Adrenal gland (tissue), 12 donors: ENCODE measurements around the gene TAF13. TPM values are rescaled to one million over a fixed set of nuclear protein-coding genes. Genes with fewer than 3 reads are reported as not detected.
A peak's percentile ranks its signal among the peaks of the same experiment; 100 is the strongest.

Experiments
- DNase-seq, 7 donors: peaks; one replicate each; pipeline ENCODE4 v3.0.0-alpha.2; 2019 to 2020
- H3K27ac ChIP-seq, 5 donors: fragments of 200-600 bp; sonication (generic) in 4 of 5; 1 replicate in 3 of 5; 2 replicates in 2 of 5; pipeline versions ENCODE4 v1.5.1 to v1.8.0; 2016 to 2020; ENCODE audit warnings: mild to moderate bottlenecking in 1 of 5
- H3K27me3 ChIP-seq: fragments of 200-600 bp; 2 replicates; pipeline ENCODE4 v1.8.0; 2021
- H3K36me3 ChIP-seq, 2 donors: fragments of 200-600 bp; replicated peaks in 1 of 2; 1 replicate in 1 of 2; 2 replicates in 1 of 2; pipeline versions ENCODE4 v1.5.1 to v1.8.0; 2018 to 2022
- H3K4me1 ChIP-seq, 2 donors: fragments of 200-600 bp; replicated peaks in 1 of 2; 1 replicate in 1 of 2; 2 replicates in 1 of 2; pipeline versions ENCODE4 v1.5.1 to v1.8.0; 2018 to 2021
- H3K4me3 ChIP-seq, 4 donors: fragments of 200-600 bp; sonication (generic) in 3 of 4; one replicate each; pipeline ENCODE4 v1.5.1; 2016 to 2018
- H3K9me3 ChIP-seq, 3 donors: fragments of 200-600 bp; sonication (generic) in 1 of 3; replicated peaks in 1 of 3; 1 replicate in 2 of 3; 2 replicates in 1 of 3; pipeline versions ENCODE4 v1.5.1 to v1.8.0; 2016 to 2021
- POLR2A ChIP-seq, 2 donors: fragments of 450-650 bp; IDR thresholded peaks; one replicate each; pipeline ENCODE4 v1.6.1; 2017; ENCODE audit warnings: antibody characterized with exemption in 2 of 2, mild to moderate bottlenecking in 2 of 2, moderate library complexity in 1 of 2
- WGBS, 4 donors: extraction: QIAGEN DNeasy Blood & Tissue Kit in 2 of 4; methylation state at CpG; one replicate each; pipeline versions ENCODE4 v1.1.5 to v1.1.7; 2013 to 2017; 5-methylcytosine and 5-hydroxymethylcytosine counted together
- intact Hi-C, 2 donors: fragments of 100-400 bp; cut with DNase I; formaldehyde crosslinking; loops; one replicate each; pipeline versions ENCODE4 v1.14.1 to v1.15.0; 2022 to 2023
- polyA plus RNA-seq, 3 donors: library from polyadenylated mRNA; stranded (reverse); fragments of 200-250 nt in 2 of 3; fragments of 350-450 nt in 1 of 3; fragmentation: Illumina TruSeq in 1 of 3; extraction: RNeasy Lipid Tissue Mini Kit (QIAGEN cat#74804) in 1 of 3; gene quantifications; one replicate each; pipeline ENCODE4 v1.2.3, GENCODE V29; 2013 to 2014
- total RNA-seq, 9 donors: library from RNA; depleted of rRNA in 4 of 9; stranded (reverse); fragments of >200 nt in 4 of 9; fragments of 120-200 nt in 1 of 9; fragmentation: NEBNext Ultra II Directional in 1 of 9; extraction: Animal tissue kit (Norgen Biotek cat#: 25700) in 1 of 9; gene quantifications; one replicate each; pipeline versions ENCODE4 v1.1.0 to v1.2.4, GENCODE V29; 2013 to 2023
- TF ChIP-seq, protein P1 (sequence below), 6 experiments: fragments of 450-650 bp in 4 of 6; fragments of 200-600 bp in 2 of 6; sonication (generic) in 1 of 6; IDR thresholded peaks; 1 replicate in 5 of 6; 2 replicates in 1 of 6; pipeline versions ENCODE4 v1.5.1 to v1.8.0; 2016 to 2021; ENCODE audit warnings: antibody characterized with exemption in 6 of 6, mild to moderate bottlenecking in 2 of 6, moderate library complexity in 1 of 6
- donor health status: healthy with polysubstance abuse.
- donor health status: Bipolar disorder and iron deficiency.
- donor health status: DM: yes; HTN: yes; CAD: no.
- donor health status: DM: no; HTN: no; CAD: no.
- donor health status: DM: no; HTN: no; CAD: no.
- donor health status: DM: yes; HTN: yes; CAD: no.

TAF13 gene
- total and polyA plus RNA-seq, 12 donors: 11.7 to 96.5 (median 31.1) TPM

DNA sequence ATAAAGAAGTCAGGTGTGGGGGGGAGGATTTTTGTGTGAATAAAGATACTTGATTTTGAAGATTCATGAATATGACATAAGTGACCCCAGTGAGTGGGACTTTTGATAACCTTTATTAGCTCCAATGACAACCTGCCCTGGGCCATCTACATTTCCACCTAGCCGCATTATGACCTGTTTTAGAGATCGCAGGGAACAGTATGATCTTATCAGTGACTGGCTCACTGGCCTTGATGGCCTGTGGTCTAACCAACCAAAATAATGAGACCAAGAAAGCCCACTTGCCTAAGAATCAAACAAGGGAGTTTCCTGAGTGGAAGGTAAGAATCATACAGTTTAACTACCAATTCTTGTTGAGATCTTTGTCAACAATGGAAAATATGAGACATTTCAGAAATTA is 39.9 kb upstream of the TAF13 start:
- intact Hi-C loops: no loop called here
- H3K27ac ChIP-seq: no peak overlapping the region
- peaks cover 22% of the 10 kb centered on the region for H3K27me3 ChIP-seq
- peaks cover 0 to 20% of the 10 kb centered on the region in 2 donors for H3K4me1 ChIP-seq
- no peaks in the 10 kb centered on the region for H3K36me3 ChIP-seq
- DNase-seq: no peak
- TF ChIP-seq, protein P1, sequence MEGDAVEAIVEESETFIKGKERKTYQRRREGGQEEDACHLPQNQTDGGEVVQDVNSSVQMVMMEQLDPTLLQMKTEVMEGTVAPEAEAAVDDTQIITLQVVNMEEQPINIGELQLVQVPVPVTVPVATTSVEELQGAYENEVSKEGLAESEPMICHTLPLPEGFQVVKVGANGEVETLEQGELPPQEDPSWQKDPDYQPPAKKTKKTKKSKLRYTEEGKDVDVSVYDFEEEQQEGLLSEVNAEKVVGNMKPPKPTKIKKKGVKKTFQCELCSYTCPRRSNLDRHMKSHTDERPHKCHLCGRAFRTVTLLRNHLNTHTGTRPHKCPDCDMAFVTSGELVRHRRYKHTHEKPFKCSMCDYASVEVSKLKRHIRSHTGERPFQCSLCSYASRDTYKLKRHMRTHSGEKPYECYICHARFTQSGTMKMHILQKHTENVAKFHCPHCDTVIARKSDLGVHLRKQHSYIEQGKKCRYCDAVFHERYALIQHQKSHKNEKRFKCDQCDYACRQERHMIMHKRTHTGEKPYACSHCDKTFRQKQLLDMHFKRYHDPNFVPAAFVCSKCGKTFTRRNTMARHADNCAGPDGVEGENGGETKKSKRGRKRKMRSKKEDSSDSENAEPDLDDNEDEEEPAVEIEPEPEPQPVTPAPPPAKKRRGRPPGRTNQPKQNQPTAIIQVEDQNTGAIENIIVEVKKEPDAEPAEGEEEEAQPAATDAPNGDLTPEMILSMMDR (IDR thresholded peaks at IDR 0.05): no peak
- no peak for TF ChIP-seq POLR2A (IDR thresholded peaks at IDR 0.05)
- no peaks in the 10 kb centered on the region for H3K9me3 ChIP-seq
- no peak overlapping the region for H3K4me3 ChIP-seq
- 76 to 90% (median 83%) methylated on average over 2 of the region's 2 CpGs for WGBS, 4 donors

DNA sequence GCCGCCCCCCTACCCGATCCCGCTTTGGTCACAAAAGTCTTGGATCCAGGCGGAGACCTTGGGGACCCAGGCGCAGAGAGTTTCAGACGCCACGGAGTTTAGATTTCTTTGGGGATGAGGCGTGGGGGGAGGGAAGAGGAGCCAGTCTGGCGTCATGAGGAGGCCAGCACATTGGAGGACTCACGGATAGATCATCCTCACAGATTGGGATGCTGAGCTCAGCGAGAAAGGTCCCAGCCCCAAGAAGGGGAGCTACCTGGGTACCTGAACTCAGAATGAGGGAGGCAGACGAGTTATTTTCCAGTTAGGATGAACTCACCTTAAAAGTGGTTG is 38.5 kb upstream of the TAF13 start:
- Histone ChIP-seq H3K4me1 (peaks cover 0 to 20% of the 10 kb centered on the region in 2 donors), H3K27ac (no peak overlapping the region), H3K9me3 (no peaks in the 10 kb centered on the region), H3K4me3 (peak overlapping the region in 1 of 4 donors; percentile 43), H3K27me3 (peaks cover 22% of the 10 kb centered on the region), H3K36me3 (no peaks in the 10 kb centered on the region)
- 6 to 8% (median 6%) methylated on average over 12 of the region's 12 CpGs for WGBS, 4 donors
- intact Hi-C loops: no loop called here
- DNase-seq: no peak
- TF ChIP-seq POLR2A (IDR thresholded peaks at IDR 0.05): no peak
- TF ChIP-seq, protein P1 (IDR thresholded peaks at IDR 0.05): no peak

DNA sequence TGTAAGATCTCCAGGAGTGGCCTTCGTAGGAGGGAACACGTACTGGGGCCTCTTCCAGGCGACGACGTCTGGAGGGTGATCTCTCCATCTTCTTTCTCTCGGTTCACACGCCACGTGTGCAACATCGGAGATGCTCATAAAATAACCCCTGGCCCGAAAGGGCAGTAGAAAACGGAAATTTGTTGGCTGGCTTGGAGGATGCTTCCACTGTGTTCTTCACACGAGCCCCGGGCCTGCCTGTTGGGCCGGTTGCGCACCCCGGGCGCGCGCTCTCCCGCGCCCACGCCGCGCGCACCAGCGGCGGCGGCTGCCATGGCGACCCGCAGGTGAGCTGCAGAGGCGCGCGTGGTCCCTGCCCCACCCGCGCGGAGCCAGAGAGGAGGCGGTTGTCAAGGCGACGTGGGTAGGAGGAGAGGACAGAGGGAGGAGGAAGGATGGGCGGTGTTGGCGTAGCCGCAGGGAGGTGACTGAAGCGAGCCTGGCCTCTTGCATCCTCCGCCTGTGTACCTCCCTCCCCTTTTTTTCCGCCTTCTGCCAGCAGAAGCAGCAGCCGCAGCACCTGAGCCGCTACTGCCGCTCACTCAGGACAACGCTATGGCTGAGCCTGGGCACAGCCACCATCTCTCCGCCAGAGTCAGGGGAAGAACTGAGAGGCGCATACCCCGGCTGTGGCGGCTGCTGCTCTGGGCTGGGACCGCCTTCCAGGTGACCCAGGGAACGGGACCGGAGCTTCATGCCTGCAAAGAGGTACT is 38.0 kb upstream of the TAF13 start, which contains the start of gene ELAPOR1:
ELAPOR1 (plus strand) TSS at position 526 of the 752 bp plus-strand sequence; CDS start at position 595, 69 bp downstream.
- Histone ChIP-seq H3K27ac (no peak within 1 kb of the TSS), H3K4me3 (peak within 1 kb of the TSS in 1 of 4 donors; percentile 43), H3K4me1 (peaks cover 0 to 20% of the 10 kb centered on the region in 2 donors), H3K36me3 (no peaks in the 10 kb centered on the region), H3K9me3 (no peaks in the 10 kb centered on the region), H3K27me3 (peaks cover 22% of the 10 kb centered on the region)
- TF ChIP-seq, protein P1 (IDR thresholded peaks at IDR 0.05): no peak
- TF ChIP-seq POLR2A (IDR thresholded peaks at IDR 0.05): no peak
- DNase-seq: peak in 6 of 7 donors; percentile 20 to 86 (median 43)
- intact Hi-C loops: no loop called here
- 0 to 4% (median 2%) methylated on average over 21 to 56 of the region's 56 CpGs for WGBS, 4 donors

DNA sequence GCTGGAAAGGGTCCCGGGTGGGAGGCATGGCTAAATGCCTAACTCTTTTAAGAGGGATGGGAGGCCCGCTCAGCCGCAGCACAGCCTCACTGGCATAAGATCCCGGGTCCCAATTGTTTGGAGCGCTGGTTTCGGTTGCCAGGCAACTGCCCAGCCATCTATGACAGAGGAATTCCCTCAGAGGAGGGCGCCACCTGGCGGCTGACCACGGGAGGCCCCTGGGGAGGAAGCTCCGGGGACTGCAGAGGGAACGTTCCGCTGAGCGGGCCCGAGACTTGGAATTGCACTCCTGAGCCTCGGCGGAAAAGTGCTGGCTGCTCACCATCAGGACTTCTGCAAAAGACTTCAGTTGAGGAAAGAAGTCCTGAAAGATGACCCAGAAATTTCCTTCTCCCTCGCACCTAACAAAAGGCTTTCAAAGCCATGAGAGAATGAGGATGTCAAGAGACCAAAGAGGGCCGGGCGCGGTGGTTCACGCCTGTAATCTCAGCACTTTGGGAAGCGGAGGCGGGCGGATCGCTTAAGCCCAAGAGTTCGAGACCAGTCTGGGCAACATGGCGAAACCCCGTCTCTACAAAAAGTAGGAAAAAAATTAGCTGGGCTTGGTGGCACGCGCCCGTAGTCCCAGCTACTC is 37.0 kb upstream of the TAF13 start:
- TF ChIP-seq, protein P1 (IDR thresholded peaks at IDR 0.05): peak; percentile 83 to 99 (median 92)
- no peak for TF ChIP-seq POLR2A (IDR thresholded peaks at IDR 0.05)
- Histone ChIP-seq H3K36me3 (no peaks in the 10 kb centered on the region), H3K9me3 (no peaks in the 10 kb centered on the region), H3K4me1 (peaks cover 0 to 20% of the 10 kb centered on the region in 2 donors), H3K27me3 (peaks cover 22% of the 10 kb centered on the region), H3K4me3 (peak overlapping the region in 1 of 4 donors; percentile 43), H3K27ac (no peak overlapping the region)
- peak; percentile 90 to 97 (median 93) for DNase-seq
- intact Hi-C loops: no loop called here
- WGBS, 4 donors: 7 to 19% (median 15%) methylated on average over 23 to 31 of the region's 31 CpGs
